Peyer's patch (tissue), 4 donors: ENCODE data around the gene AKR1E2.

ENCODE experiments used
- POLR2A ChIP-seq, 2 donors: fragments of 450-650 bp; IDR thresholded peaks; one replicate each; pipeline ENCODE4 v1.5.1; 2017; ENCODE audit warnings: antibody characterized with exemption in 2 of 2, mild to moderate bottlenecking in 2 of 2, moderate library complexity in 2 of 2
- TF ChIP-seq, protein P1 (sequence below), 6 experiments: fragments of 450-650 bp in 4 of 6; fragments of 200-600 bp in 2 of 6; sonication (generic) in 1 of 6; IDR thresholded peaks; one replicate each; pipeline ENCODE4 v1.5.1; 2017 to 2019; ENCODE audit warnings: antibody characterized with exemption in 6 of 6, mild to moderate bottlenecking in 3 of 6, moderate library complexity in 1 of 6

DNA sequence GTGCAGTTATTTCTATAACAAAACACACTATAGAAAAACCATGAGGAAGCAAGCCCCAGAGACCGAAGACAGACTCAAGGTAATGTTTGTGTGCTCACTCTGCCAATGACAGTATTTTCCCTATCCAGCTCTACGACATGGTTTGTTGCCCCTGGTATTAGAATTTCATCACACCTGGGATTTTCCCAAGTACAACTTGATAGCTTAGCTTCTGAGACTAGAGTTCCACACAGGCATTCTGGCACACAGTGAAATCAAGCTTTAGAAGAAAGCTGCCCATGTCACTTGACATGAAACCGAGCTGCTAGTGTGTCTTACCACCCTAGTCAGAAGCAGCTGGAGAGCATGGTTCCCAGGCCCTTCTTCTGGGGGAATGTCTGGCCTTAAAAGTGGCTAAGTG lies 44.1 kb upstream of the AKR1E2 start:
- TF ChIP-seq, protein P1, sequence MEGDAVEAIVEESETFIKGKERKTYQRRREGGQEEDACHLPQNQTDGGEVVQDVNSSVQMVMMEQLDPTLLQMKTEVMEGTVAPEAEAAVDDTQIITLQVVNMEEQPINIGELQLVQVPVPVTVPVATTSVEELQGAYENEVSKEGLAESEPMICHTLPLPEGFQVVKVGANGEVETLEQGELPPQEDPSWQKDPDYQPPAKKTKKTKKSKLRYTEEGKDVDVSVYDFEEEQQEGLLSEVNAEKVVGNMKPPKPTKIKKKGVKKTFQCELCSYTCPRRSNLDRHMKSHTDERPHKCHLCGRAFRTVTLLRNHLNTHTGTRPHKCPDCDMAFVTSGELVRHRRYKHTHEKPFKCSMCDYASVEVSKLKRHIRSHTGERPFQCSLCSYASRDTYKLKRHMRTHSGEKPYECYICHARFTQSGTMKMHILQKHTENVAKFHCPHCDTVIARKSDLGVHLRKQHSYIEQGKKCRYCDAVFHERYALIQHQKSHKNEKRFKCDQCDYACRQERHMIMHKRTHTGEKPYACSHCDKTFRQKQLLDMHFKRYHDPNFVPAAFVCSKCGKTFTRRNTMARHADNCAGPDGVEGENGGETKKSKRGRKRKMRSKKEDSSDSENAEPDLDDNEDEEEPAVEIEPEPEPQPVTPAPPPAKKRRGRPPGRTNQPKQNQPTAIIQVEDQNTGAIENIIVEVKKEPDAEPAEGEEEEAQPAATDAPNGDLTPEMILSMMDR (IDR thresholded peaks at IDR 0.05) = no peak
- no peak for TF ChIP-seq POLR2A (IDR thresholded peaks at IDR 0.05)
